Aorta (tissue), 5 donors: ENCODE results near the gene OGFR. TPM values are rescaled to one million over a fixed set of nuclear protein-coding genes. Genes with fewer than 3 reads are reported as not detected.

Experiments
- ATAC-seq: fragments of 200-7000 bp; cut with Tn5 transposase; one replicate; pipeline ENCODE4 v1.9.1; 2022; ENCODE audit warnings: moderate library complexity; ENCODE audit not compliant: low FRiP score
- DNase-seq, 2 donors: peaks; one replicate each; pipeline ENCODE4 v3.0.0-alpha.2; 2020
- H3K27ac ChIP-seq, 2 donors: one replicate each; pipeline ENCODE4 v1.5.1; 2013; ENCODE audit warnings: low read length in 2 of 2, mild to moderate bottlenecking in 2 of 2, moderate library complexity in 2 of 2, control low read depth in 1 of 2, inconsistent platforms in 1 of 2, low read depth in 1 of 2
- H3K27me3 ChIP-seq, 2 donors: one replicate each; pipeline ENCODE4 v1.6.1; 2013; ENCODE audit warnings: control low read depth in 1 of 2, low read length in 1 of 2, mild to moderate bottlenecking in 1 of 2, moderate library complexity in 1 of 2; ENCODE audit not compliant: insufficient read depth in 2 of 2, control insufficient read depth in 1 of 2
- H3K36me3 ChIP-seq, 2 donors: one replicate each; pipeline ENCODE4 v1.6.1; 2013; ENCODE audit warnings: control low read depth in 1 of 2, low read length in 1 of 2, mild to moderate bottlenecking in 1 of 2; ENCODE audit not compliant: insufficient read depth in 2 of 2, control insufficient read depth in 1 of 2
- H3K4me1 ChIP-seq, 2 donors: one replicate each; pipeline ENCODE4 v1.6.1; 2013; ENCODE audit warnings: low read length in 2 of 2, control low read depth in 1 of 2, mild to moderate bottlenecking in 1 of 2, moderate library complexity in 1 of 2; ENCODE audit not compliant: insufficient read depth in 2 of 2, control insufficient read depth in 1 of 2
- H3K4me3 ChIP-seq, 2 donors: one replicate each; pipeline ENCODE4 v1.5.1; 2013; ENCODE audit warnings: low read length in 2 of 2, control low read depth in 1 of 2, mild to moderate bottlenecking in 1 of 2
- H3K9me3 ChIP-seq: one replicate; pipeline ENCODE4 v1.6.1; 2013; ENCODE audit warnings: mild to moderate bottlenecking, low read length; ENCODE audit not compliant: control insufficient read depth
- WGBS, 2 donors: extraction: QIAGEN DNeasy Blood & Tissue Kit; methylation state at CpG; one replicate each; pipeline ENCODE4 v1.1.7; 2013; 5-methylcytosine and 5-hydroxymethylcytosine counted together
- intact Hi-C, 2 donors: fragments of 100-400 bp; cut with DNase I; formaldehyde crosslinking; loops; one replicate each; pipeline versions ENCODE4 v1.14.2 to v1.15.0; 2022
- polyA plus RNA-seq, 2 donors: library from polyadenylated mRNA; stranded (reverse); fragments of 200-250 nt; gene quantifications; one replicate each; pipeline ENCODE4 v1.2.3, GENCODE V29; 2013
- total RNA-seq, 2 donors: library from RNA; stranded (reverse); fragmentation: NEBNext Ultra II Directional; extraction: Animal tissue kit (Norgen Biotek cat#: 25700); gene quantifications; one replicate each; pipeline ENCODE4 v1.2.1, GENCODE V29; 2021
- donor health status: healthy with polysubstance abuse.
- donor health status: Bipolar disorder and iron deficiency.
- donor health status: DM: no; HTN: no; CAD: no.
- donor health status: DM: no; HTN: no; CAD: no.
- donor health status: DM: yes; HTN: yes; CAD: no.

OGFR gene
- total and polyA plus RNA-seq, 4 donors = 18.5 to 58.8 (median 37.1) TPM

- DNase-seq = no peak
- 79 to 90% methylated on average over 13 of the region's 13 CpGs for WGBS, 2 donors
- ATAC-seq = peak; percentile 1
- no peaks in the 10 kb centered on the region for H3K4me1 ChIP-seq
- no peak overlapping the region for H3K4me3 ChIP-seq
- no peaks in the 10 kb centered on the region for H3K9me3 ChIP-seq
- intact Hi-C loops = no loop called here
- no peak overlapping the region for H3K27ac ChIP-seq
- H3K36me3 ChIP-seq = peaks cover 0 to 9% of the 10 kb centered on the region in 2 donors
- no peaks in the 10 kb centered on the region for H3K27me3 ChIP-seq
These were observed 9.5 kb downstream of the OGFR start for GRCh38 chr20:62814060-62814708.

GRCh38 chr20:62814709-62815065 is 10.1 kb downstream of the OGFR start:
- H3K27ac ChIP-seq = no peak overlapping the region
- no peaks in the 10 kb centered on the region for H3K9me3 ChIP-seq
- WGBS, 2 donors = 69 to 79% methylated on average over 12 of the region's 12 CpGs
- no peaks in the 10 kb centered on the region for H3K27me3 ChIP-seq
- DNase-seq (no peak), ATAC-seq (no peak)
- intact Hi-C loops = no loop called here
- no peaks in the 10 kb centered on the region for H3K4me1 ChIP-seq
- no peak overlapping the region for H3K4me3 ChIP-seq
- peaks cover 0 to 5% of the 10 kb centered on the region in 2 donors for H3K36me3 ChIP-seq

- whole genome bisulfite sequencing, 2 donors = 29 to 32% methylated on average over 24 of the region's 24 CpGs
- no peak overlapping the region for H3K4me3 ChIP-seq
- H3K9me3 ChIP-seq = no peaks in the 10 kb centered on the region
- H3K27ac ChIP-seq = no peak overlapping the region
- H3K4me1 ChIP-seq = no peaks in the 10 kb centered on the region
- ATAC-seq (no peak), DNase-seq (no peak)
- H3K27me3 ChIP-seq = no peaks in the 10 kb centered on the region
- intact Hi-C loops = no loop called here
- peaks cover 0 to 1% of the 10 kb centered on the region in 2 donors for H3K36me3 ChIP-seq
These were observed 10.7 kb downstream of the OGFR start for GRCh38 chr20:62815066-62815991.

GRCh38 chr20:62816031-62816883 is 11.6 kb downstream of the OGFR start:
- ATAC-seq (no peak), DNase-seq (no peak)
- Histone ChIP-seq H3K27ac (no peak overlapping the region), H3K9me3 (no peaks in the 10 kb centered on the region), H3K27me3 (no peaks in the 10 kb centered on the region), H3K4me1 (no peaks in the 10 kb centered on the region), H3K4me3 (peak overlapping the region in 1 of 2 donors; percentile 12), H3K36me3 (peaks cover 0 to 1% of the 10 kb centered on the region in 2 donors)
- WGBS, 2 donors = 2% methylated on average over 57 of the region's 57 CpGs
- intact Hi-C loops = no loop called here

- Histone ChIP-seq H3K27me3 (no peaks in the 10 kb centered on the region), H3K4me3 (peak within 1 kb of the TSS in 1 of 2 donors; percentile 12), H3K36me3 (peaks cover 0 to 1% of the 10 kb centered on the region in 2 donors), H3K4me1 (no peaks in the 10 kb centered on the region), H3K27ac (no peak within 1 kb of the TSS), H3K9me3 (no peaks in the 10 kb centered on the region)
- no peak for ATAC-seq
- intact Hi-C loops = no loop called here
- 8 to 10% methylated on average over 61 to 108 of the region's 108 CpGs for WGBS, 2 donors
- no peak for DNase-seq
These were observed 12.5 kb downstream of the OGFR start, which contains the start of gene COL9A3 for GRCh38 chr20:62816884-62817873. Gene COL9A3 (plus strand): TSS chr20:62817050. CDS start chr20:62817065, 15 bp downstream.

- ATAC-seq (no peak), DNase-seq (no peak)
- H3K9me3 ChIP-seq = no peaks in the 10 kb centered on the region
- no peaks in the 10 kb centered on the region for H3K4me1 ChIP-seq
- H3K27ac ChIP-seq = no peak overlapping the region
- intact Hi-C loops = no loop called here
- no peaks in the 10 kb centered on the region for H3K36me3 ChIP-seq
- no peaks in the 10 kb centered on the region for H3K27me3 ChIP-seq
- no peak overlapping the region for H3K4me3 ChIP-seq
- WGBS, 2 donors = 75 to 77% methylated on average over 11 to 12 of the region's 12 CpGs
These were observed 13.4 kb downstream of the OGFR start for GRCh38 chr20:62817975-62818591.

GRCh38 chr20:62818592-62819493 is 14.2 kb downstream of the OGFR start:
- peak; percentile 21 for ATAC-seq
- Histone ChIP-seq H3K36me3 (no peaks in the 10 kb centered on the region), H3K4me1 (no peaks in the 10 kb centered on the region), H3K27me3 (no peaks in the 10 kb centered on the region), H3K4me3 (no peak overlapping the region), H3K27ac (no peak overlapping the region), H3K9me3 (no peaks in the 10 kb centered on the region)
- WGBS, 2 donors = 6 to 7% methylated on average over 20 to 25 of the region's 25 CpGs
- intact Hi-C loops = no loop called here
- DNase-seq = peak; percentile 75 to 89
